HFF-Myc (cell line): ENCODE data around the gene TBC1D22A.

Source experiments
- DNase-seq: peaks from one replicate; pipeline ENCODE4 v3.0.0-alpha.2; 2011; ENCODE audit warnings: low read depth; ENCODE audit errors: extremely low read depth
- H3K4me3 ChIP-seq: replicated peaks from 2 replicates; pipeline ENCODE4 v1.5.1; 2011; ENCODE audit warnings: low read depth, mild to moderate bottlenecking, control low read depth, low read length
- TF ChIP-seq, protein P1 (sequence below): IDR thresholded peaks from 2 replicates; pipeline ENCODE4 v1.5.1; 2012; ENCODE audit warnings: mild to moderate bottlenecking, low read depth, low read length, control low read depth; ENCODE audit errors: missing control alignments

TBC1D22A gene

DNA sequence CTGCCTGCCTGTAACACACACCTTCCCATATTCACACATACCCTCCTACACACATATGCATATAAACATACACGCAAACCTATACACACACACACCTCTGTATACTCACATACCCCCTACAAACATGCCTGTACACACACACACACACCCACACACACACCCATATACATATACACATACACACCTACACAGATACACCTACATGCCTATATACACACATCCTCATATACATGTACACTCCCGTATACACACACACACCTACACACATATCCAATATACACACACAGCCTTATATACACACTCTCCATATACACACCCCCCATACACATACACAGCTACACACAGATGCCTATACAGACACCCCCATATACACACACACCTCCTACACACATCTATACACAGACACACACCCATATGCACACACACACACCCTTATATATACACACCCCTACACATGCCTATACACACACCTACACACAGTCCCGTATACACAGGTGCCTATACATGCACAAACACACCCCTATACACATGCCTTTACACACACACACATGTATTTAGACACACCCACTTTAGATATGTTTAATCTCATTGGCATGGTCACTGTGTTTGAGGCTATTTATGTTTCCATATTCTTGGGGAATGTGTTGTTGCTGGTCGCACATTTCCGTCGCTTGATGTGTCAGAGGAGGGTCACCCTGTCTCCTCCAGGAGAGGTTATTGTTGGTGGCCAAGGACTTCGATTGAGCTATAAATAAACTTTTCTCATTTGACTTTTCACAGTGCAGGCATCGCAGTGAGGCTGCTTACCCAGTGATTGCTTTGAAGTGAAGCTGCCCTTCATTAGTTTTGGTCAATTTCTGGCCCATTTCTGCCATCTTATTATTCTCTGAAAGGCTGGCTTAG, 243.3 kb downstream of the TBC1D22A start:
- no peak for DNase-seq
- TF ChIP-seq, protein P1, sequence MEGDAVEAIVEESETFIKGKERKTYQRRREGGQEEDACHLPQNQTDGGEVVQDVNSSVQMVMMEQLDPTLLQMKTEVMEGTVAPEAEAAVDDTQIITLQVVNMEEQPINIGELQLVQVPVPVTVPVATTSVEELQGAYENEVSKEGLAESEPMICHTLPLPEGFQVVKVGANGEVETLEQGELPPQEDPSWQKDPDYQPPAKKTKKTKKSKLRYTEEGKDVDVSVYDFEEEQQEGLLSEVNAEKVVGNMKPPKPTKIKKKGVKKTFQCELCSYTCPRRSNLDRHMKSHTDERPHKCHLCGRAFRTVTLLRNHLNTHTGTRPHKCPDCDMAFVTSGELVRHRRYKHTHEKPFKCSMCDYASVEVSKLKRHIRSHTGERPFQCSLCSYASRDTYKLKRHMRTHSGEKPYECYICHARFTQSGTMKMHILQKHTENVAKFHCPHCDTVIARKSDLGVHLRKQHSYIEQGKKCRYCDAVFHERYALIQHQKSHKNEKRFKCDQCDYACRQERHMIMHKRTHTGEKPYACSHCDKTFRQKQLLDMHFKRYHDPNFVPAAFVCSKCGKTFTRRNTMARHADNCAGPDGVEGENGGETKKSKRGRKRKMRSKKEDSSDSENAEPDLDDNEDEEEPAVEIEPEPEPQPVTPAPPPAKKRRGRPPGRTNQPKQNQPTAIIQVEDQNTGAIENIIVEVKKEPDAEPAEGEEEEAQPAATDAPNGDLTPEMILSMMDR, result no peak
- no peak overlapping the region for H3K4me3 ChIP-seq

DNA sequence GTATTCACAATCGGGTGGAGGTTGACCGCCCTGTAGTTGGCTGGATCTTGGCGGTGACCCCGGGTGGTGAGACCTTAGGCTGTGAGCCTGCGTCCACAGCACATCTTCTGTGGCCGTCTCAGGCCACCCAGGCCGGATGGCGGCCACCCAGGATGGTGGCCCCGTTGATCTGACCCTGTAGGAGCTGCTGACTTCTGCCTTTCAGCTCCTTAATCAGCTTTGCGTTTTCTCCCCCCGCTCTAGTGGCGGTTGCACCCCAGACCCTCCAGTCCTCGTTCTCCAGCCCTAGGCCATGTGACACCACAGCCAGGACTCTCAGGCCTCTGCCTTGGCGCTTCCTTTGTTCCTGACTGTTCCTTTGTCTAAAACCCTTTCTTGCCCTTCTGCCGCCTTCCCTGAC, 244.0 kb downstream of the TBC1D22A start:
- TF ChIP-seq, protein P1, result no peak
- no peak overlapping the region for H3K4me3 ChIP-seq
- no peak for DNase-seq

DNA sequence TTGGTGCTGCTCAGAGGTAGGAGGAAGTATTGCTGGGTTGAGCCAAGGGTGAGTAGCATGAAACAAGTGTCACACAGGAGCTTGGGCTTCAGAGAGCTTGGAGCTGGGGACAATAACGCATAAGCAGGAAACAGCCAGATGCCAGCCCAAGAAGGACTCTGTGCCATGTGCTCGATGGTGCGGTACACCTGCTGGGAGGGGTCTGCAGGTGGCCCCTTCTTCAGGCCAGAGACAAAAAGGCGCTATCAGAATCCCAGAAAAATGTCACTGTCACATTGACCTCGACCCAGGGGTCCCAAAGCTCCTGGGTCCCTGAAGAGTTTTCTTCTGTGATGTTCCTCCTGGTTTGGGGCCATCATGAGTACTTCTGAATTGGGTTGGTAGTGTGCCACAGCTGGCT, 244.4 kb downstream of the TBC1D22A start:
- H3K4me3 ChIP-seq, result no peak overlapping the region
- TF ChIP-seq, protein P1, result no peak
- DNase-seq, result no peak

DNA sequence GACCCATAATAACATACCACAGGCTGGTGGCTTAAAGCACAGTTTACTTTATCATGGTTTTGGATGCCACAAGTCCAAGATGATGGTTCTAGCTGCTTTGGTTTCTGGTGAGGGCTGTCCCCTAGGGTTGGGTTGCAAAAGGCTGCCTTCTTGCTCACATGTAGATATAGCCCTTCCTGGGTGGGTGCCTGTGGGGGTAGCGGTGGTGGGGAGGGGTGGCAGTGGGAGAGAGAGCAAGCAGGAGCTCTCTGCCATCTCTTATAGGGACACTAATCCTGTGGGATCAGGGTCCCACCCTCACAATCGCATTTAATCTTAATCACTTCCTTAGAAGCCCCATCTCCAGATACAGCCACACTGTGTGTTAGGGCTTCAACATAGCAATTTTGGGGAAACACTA, 245.0 kb downstream of the TBC1D22A start:
- no peak overlapping the region for H3K4me3 ChIP-seq
- TF ChIP-seq, protein P1, result no peak
- no peak for DNase-seq

DNA sequence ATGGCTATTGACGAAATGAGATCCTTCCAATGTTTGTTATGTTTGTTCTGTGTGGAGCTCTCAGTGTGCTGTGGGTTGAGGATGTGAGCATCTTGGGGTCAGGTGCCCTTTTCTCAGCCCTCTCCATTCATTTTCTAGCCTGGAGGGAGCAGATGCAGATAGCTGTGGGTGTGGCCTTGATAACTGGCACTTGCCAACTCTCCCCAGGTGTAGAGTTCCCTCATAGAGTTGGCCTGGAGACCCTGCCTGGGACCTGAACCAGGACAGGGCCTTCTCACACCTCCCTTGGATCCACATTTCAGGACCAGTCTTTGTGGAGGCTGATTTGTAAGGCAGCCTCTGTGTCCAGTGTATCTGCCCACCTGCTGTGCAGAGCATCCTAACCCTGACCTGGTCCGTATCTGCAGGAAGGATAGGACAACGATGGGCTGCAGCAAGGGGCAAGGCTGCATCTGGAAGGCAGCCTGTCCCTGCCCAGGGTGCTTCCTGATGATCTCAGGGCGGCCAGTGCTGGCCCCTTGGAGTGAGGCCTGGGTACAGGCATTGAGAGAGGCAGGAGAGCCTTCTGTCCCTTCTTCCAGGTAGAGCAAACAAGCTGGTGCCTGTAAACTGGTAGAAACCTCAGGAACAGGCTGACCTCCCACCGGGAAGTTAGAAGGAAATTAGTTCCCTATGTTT, 245.9 kb downstream of the TBC1D22A start:
- TF ChIP-seq, protein P1, result no peak
- no peak for DNase-seq
- no peak overlapping the region for H3K4me3 ChIP-seq

DNA sequence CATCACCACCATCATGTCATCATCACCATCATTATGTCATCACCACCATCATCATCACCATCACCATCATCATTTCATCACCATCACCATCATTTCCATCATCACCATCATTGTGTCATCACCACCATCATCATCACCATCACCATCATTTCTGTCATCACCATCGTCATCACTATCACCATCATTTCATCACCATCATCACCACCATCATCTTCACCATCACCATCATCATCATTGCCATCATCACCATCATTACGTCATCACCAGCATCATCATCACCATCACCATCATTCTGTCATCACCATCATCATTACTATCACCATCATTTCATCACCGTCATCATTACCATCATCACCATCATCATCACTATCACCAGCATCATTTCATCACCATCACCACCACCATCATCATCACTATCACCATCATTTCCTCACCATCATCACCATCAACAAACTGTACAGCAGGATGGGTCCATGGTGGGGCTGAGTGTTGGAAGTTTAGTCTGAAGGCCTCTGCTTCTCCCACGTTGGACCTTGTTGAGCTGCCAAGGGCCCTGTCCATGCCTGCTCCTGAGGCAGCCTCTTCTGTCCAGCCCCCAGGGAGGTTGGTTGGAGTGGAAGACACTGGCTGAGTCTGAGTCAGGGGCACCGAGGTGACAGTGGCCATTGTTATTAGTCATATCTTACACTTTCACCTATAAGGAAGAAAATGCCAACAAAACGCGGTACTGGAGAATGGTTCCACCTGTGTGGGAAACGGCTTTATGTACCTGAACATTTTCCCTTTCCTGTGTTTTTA, 247.1 kb downstream of the TBC1D22A start:
- no peak for DNase-seq
- no peak overlapping the region for H3K4me3 ChIP-seq
- TF ChIP-seq, protein P1, result no peak
